Endothelial cell of umbilical vein (primary cell): ENCODE results near the gene PTH1R. TPM values are rescaled to one million over a fixed set of nuclear protein-coding genes. Genes with fewer than 3 reads are reported as not detected.
A peak's percentile ranks its signal among the peaks of the same experiment; 100 is the strongest.

Experiments used
- BruUV-seq: library from RNA; stranded (reverse); fragments of 400-500 nt; replicated peaks from 2 replicates; lab custom pipeline; 2021; lab: Mats Ljungman, UMichigan
- CTCF ChIA-PET: fragments of 300-600, 350-600 bp; sonication (Branson Sonifier 250); formaldehyde crosslinking; loops from one replicate; lab custom pipeline; 2021; ENCODE audit warnings: antibody characterized with exemption, inconsistent platforms; lab: Charles Lee
- POLR2A ChIA-PET: fragments of 300-600, 350-600 bp; sonication (Branson Sonifier 250); formaldehyde crosslinking; loops from one replicate; lab custom pipeline; 2021; ENCODE audit warnings: antibody characterized with exemption, inconsistent platforms; lab: Charles Lee
- DNase-seq: peaks from one replicate; pipeline ENCODE4 v3.0.0-alpha.2; 2011; ENCODE audit warnings: low read depth, low spot score
- FAIRE-seq: peaks from 2 replicates; lab custom pipeline; 2011; peaks lifted over from hg19 to GRCh38; lab: Jason Lieb, UNC
- H2AFZ ChIP-seq: 2 replicates; pipeline ENCODE4 v1.6.0; 2012; ENCODE audit warnings: low read depth, low read length, control low read depth, inconsistent platforms
- H3K27ac ChIP-seq: 2 replicates; pipeline ENCODE4 v1.5.1; 2011; ENCODE audit warnings: low read depth, mild to moderate bottlenecking, control low read depth, low read length, moderate library complexity; ENCODE audit not compliant: insufficient read depth
- H3K27me3 ChIP-seq, 2 experiments: 2 replicates each; pipeline versions ENCODE4 v1.6.0 to v1.6.1; 2011; ENCODE audit warnings: low read length in 2 of 2, mixed read lengths in 1 of 2; ENCODE audit not compliant: control insufficient read depth in 2 of 2, insufficient read depth in 2 of 2
- H3K36me3 ChIP-seq, 2 experiments: 2 replicates in 1 of 2; 3 replicates in 1 of 2; pipeline ENCODE4 v1.5.1; 2011; ENCODE audit warnings: low read length in 2 of 2, mild to moderate bottlenecking in 1 of 2, moderate library complexity in 1 of 2; ENCODE audit not compliant: control insufficient read depth in 2 of 2, insufficient read depth in 2 of 2; ENCODE audit errors: extremely low read depth in 1 of 2
- H3K4me1 ChIP-seq: 3 replicates; pipeline ENCODE4 v1.5.1; 2011; ENCODE audit warnings: mild to moderate bottlenecking, low read length; ENCODE audit not compliant: control insufficient read depth, insufficient read depth; ENCODE audit errors: extremely low read depth
- H3K4me2 ChIP-seq: 2 replicates; pipeline ENCODE4 v1.6.1; 2011; ENCODE audit warnings: low read length, control low read depth, mixed read lengths; ENCODE audit not compliant: insufficient read depth
- H3K4me3 ChIP-seq, 3 experiments: fragments of 200-600 bp in 1 of 3; sonication (generic), shearing (Covaris generic) in 1 of 3; replicated peaks in 1 of 3; 2 replicates each; pipeline ENCODE4 v1.5.1; 2011 to 2016; ENCODE audit warnings: control low read depth in 3 of 3, low read length in 3 of 3, mild to moderate bottlenecking in 2 of 3, inconsistent platforms in 1 of 3, low read depth in 1 of 3, moderate library complexity in 1 of 3; ENCODE audit not compliant: insufficient read depth in 1 of 3
- H3K79me2 ChIP-seq: 2 replicates; pipeline ENCODE4 v1.6.0; 2012; ENCODE audit warnings: low read length, inconsistent platforms; ENCODE audit not compliant: control insufficient read depth, insufficient read depth
- H3K9ac ChIP-seq: replicated peaks from 2 replicates; pipeline ENCODE3; 2011; ENCODE audit warnings: low read length, control low read depth; ENCODE audit not compliant: insufficient read depth; ENCODE audit errors: extremely low read depth
- H3K9me1 ChIP-seq: replicated peaks from 3 replicates; pipeline ENCODE4 v1.6.0; 2011; ENCODE audit warnings: mild to moderate bottlenecking, low read length; ENCODE audit not compliant: control insufficient read depth, insufficient read depth; ENCODE audit errors: extremely low read depth
- H3K9me3 ChIP-seq: replicated peaks from 2 replicates; pipeline ENCODE4 v1.5.1; 2012; ENCODE audit warnings: low read length, inconsistent platforms; ENCODE audit not compliant: control insufficient read depth, insufficient read depth
- H4K20me1 ChIP-seq: replicated peaks from 2 replicates; pipeline ENCODE3; 2011; ENCODE audit warnings: mild to moderate bottlenecking, low read length; ENCODE audit not compliant: control insufficient read depth, insufficient read depth; ENCODE audit errors: extremely low read depth
- EZH2 ChIP-seq: IDR thresholded peaks from 2 replicates; pipeline ENCODE4 v1.6.1; 2012; ENCODE audit warnings: borderline replicate concordance, low read depth, mild to moderate bottlenecking, moderate library complexity, low read length, inconsistent platforms; ENCODE audit not compliant: severe bottlenecking
- FOS ChIP-seq: IDR thresholded peaks from 2 replicates; pipeline ENCODE4 v1.6.1; 2011; ENCODE audit warnings: mild to moderate bottlenecking, low read length, moderate library complexity, borderline replicate concordance; ENCODE audit not compliant: insufficient read depth
- GATA2 ChIP-seq: IDR thresholded peaks from 2 replicates; pipeline ENCODE4 v1.7.0; 2011; ENCODE audit warnings: low read depth, mild to moderate bottlenecking, moderate library complexity, mixed read lengths, low read length; ENCODE audit not compliant: insufficient read length, insufficient read depth
- JUN ChIP-seq: IDR thresholded peaks from 2 replicates; pipeline ENCODE4 v1.6.1; 2011; ENCODE audit warnings: borderline replicate concordance, low read depth; ENCODE audit not compliant: insufficient read length, insufficient read depth
- MYC ChIP-seq: IDR thresholded peaks from one replicate; pipeline ENCODE4 v1.6.1; 2011; ENCODE audit warnings: mild to moderate bottlenecking, low read depth, low read length
- POLR2A ChIP-seq: IDR thresholded peaks from 2 replicates; pipeline ENCODE4 v1.6.1; 2012; ENCODE audit warnings: low read depth, mild to moderate bottlenecking, control low read depth, low read length
- POLR2AphosphoS5 ChIP-seq: IDR thresholded peaks from 2 replicates; pipeline ENCODE4 v1.6.1; 2012; ENCODE audit warnings: low read depth, mild to moderate bottlenecking, control low read depth, low read length, moderate library complexity; ENCODE audit not compliant: insufficient read depth
- dilution Hi-C: fragments of 300-500 bp; cut with MboI; formaldehyde crosslinking; loops from one replicate; pipeline ENCODE4 v1.15.0; 2019; ENCODE audit warnings: low sequenced_read_pairs; ENCODE audit not compliant: extremely low pct_ligation_motif_present
- intact Hi-C: fragments of 100-400 bp; cut with micrococcal nuclease; formaldehyde crosslinking; loops from one replicate; pipeline ENCODE4 v1.10.0; 2022
- polyA plus RNA-seq, 4 experiments: library from polyadenylated mRNA; depleted of rRNA in 3 of 4; stranded (reverse) in 3 of 4; unstranded in 1 of 4; fragments of >200 nt; gene quantifications; 2 replicates each; pipeline versions ENCODE4 v1.2.1 to v1.2.3, GENCODE V29; 2011 to 2012; ENCODE audit warnings: missing spikeins in 1 of 4
- total RNA-seq: library from RNA; stranded (reverse); gene quantifications from 2 replicates; pipeline ENCODE4 v1.2.3, GENCODE V29; 2021
- TF ChIP-seq, protein P1 (sequence below): IDR thresholded peaks from 2 replicates; pipeline ENCODE4 v1.6.1; 2011; ENCODE audit not compliant: insufficient read depth, insufficient read length
- TF ChIP-seq, protein P2 (sequence below), 2 donors: IDR thresholded peaks; 1 replicate in 1 of 2; 2 replicates in 1 of 2; pipeline ENCODE4 v1.5.1; 2011; ENCODE audit warnings: low read length in 2 of 2, mild to moderate bottlenecking in 2 of 2, moderate library complexity in 2 of 2, control low read depth in 1 of 2, inconsistent platforms in 1 of 2, low read depth in 1 of 2; ENCODE audit not compliant: insufficient read depth in 1 of 2; ENCODE audit errors: extremely low read depth in 1 of 2

Gene PTH1R
- total and polyA plus RNA-seq, 2 donors (not counting 3 experiments of a cell fraction or from before 2014, with no cell fraction given): 0.08 to 0.46 TPM

DNA sequence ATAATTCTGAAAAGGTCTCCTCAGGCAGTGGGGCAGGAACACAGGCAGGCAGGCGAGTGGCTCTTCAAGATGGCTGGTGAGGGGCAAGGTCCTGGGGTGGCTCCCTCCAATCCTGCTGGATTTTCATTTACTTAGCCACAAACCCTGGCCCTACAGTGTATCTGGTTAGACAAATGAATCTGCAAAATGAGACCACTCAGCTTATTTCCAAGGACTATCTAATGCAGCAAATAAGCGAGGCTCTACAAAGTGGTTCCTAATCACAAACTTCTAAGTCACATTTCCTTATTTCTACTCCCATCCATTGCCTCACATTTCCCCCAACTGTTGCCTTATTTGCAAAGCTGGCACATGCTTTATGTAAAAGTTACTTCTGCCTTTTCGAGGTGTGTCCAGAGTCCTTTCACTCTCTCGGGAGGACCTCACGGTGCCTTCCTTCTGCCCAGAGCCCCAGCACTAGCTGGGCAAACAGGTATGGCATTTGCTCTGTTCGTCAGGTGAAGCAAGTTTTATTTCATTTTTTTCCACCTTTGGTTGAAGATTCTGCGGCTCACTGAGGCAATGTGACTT, 58.6 kb downstream of the PTH1R start:
- dilution Hi-C loops: no loop called here
- intact Hi-C loops: loop anchor here (1.0 kb wide), 2 partner anchors 24 to 40 kb away; partner anchors contain the start of gene CCDC12
- H3K4me2 ChIP-seq: no peak overlapping the region

More for the DNA sequence above, 58.6 kb downstream of the PTH1R start:
- H3K9ac ChIP-seq: no peak overlapping the region
- no peaks in the 10 kb centered on the region for H4K20me1 ChIP-seq
- H3K4me1 ChIP-seq: peaks cover 54% of the 10 kb centered on the region
- peaks cover 65% of the 10 kb centered on the region for H3K79me2 ChIP-seq
- H3K9me3 ChIP-seq: no peaks in the 10 kb centered on the region
- peaks cover 0 to 17% of the 10 kb centered on the region in 2 experiments for H3K36me3 ChIP-seq
- no peak overlapping the region for H3K4me3 ChIP-seq
- ChIA-PET CTCF (interaction anchor here (0.6 to 2.5 kb wide), 22 partner anchors 8 to 388 kb away, joined by 3 to 37 read pairs (median 6); partner anchors contain the start of genes CCDC12 and NBEAL2), POLR2A (interaction anchor here (0.6 to 1.6 kb wide), 8 partner anchors 8 to 46 kb away, joined by 3 to 11 read pairs (median 6); partner anchors contain the start of genes CCDC12 and NBEAL2)
- TF ChIP-seq POLR2A: no peak
- TF ChIP-seq, protein P1, sequence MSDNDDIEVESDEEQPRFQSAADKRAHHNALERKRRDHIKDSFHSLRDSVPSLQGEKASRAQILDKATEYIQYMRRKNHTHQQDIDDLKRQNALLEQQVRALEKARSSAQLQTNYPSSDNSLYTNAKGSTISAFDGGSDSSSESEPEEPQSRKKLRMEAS: no peak
- no peak for TF ChIP-seq FOS
- TF ChIP-seq MYC: no peak
- TF ChIP-seq, protein P2, sequence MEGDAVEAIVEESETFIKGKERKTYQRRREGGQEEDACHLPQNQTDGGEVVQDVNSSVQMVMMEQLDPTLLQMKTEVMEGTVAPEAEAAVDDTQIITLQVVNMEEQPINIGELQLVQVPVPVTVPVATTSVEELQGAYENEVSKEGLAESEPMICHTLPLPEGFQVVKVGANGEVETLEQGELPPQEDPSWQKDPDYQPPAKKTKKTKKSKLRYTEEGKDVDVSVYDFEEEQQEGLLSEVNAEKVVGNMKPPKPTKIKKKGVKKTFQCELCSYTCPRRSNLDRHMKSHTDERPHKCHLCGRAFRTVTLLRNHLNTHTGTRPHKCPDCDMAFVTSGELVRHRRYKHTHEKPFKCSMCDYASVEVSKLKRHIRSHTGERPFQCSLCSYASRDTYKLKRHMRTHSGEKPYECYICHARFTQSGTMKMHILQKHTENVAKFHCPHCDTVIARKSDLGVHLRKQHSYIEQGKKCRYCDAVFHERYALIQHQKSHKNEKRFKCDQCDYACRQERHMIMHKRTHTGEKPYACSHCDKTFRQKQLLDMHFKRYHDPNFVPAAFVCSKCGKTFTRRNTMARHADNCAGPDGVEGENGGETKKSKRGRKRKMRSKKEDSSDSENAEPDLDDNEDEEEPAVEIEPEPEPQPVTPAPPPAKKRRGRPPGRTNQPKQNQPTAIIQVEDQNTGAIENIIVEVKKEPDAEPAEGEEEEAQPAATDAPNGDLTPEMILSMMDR (IDR thresholded peaks at IDR 0.05; ENCODE audit: extremely low read depth in 1 of 2, insufficient read depth in 1 of 2, low read depth in 1 of 2, low read length in 2 of 2): no peak
- no peak for TF ChIP-seq GATA2
- TF ChIP-seq JUN: no peak
- no peak for TF ChIP-seq EZH2
- TF ChIP-seq POLR2AphosphoS5: no peak
- no peaks in the 10 kb centered on the region for H3K9me1 ChIP-seq
- DNase-seq (no peak), FAIRE-seq (peak; percentile 67)
- no peaks in the 10 kb centered on the region for H3K27me3 ChIP-seq
- no TSS peak for BruUV-seq
- H3K27ac ChIP-seq: peak overlapping the region; percentile 41
- no peak overlapping the region for H2AFZ ChIP-seq
